Thymus (tissue), 11 donors: ENCODE measurements around the gene ASB14. TPM values are rescaled to one million over a fixed set of nuclear protein-coding genes. Genes with fewer than 3 reads are reported as not detected.

ENCODE experiments used
- DNase-seq, 9 donors: peaks; one replicate each; pipeline ENCODE4 v3.0.0-alpha.2; 2013; ENCODE audit warnings: low spot score in 9 of 9, low read depth in 6 of 9, missing footprints in 1 of 9
- H3K27ac ChIP-seq, 2 donors: one replicate each; pipeline ENCODE4 v1.5.1; 2013; ENCODE audit warnings: control low read depth in 1 of 2, low read depth in 1 of 2, low read length in 1 of 2, mild to moderate bottlenecking in 1 of 2, moderate library complexity in 1 of 2
- H3K27me3 ChIP-seq, 2 donors: one replicate each; pipeline ENCODE4 v1.5.1; 2013; ENCODE audit warnings: low read length in 1 of 2; ENCODE audit not compliant: control insufficient read depth in 2 of 2, insufficient read depth in 1 of 2
- H3K36me3 ChIP-seq, 2 donors: one replicate each; pipeline ENCODE4 v1.5.1; 2013; ENCODE audit warnings: low read length in 1 of 2, mild to moderate bottlenecking in 1 of 2, moderate library complexity in 1 of 2; ENCODE audit not compliant: control insufficient read depth in 2 of 2, insufficient read depth in 2 of 2
- H3K4me1 ChIP-seq, 2 donors: one replicate each; pipeline ENCODE4 v1.5.1; 2013; ENCODE audit warnings: low read length in 2 of 2; ENCODE audit not compliant: control insufficient read depth in 2 of 2, insufficient read depth in 2 of 2
- H3K4me3 ChIP-seq, 2 donors: one replicate each; pipeline ENCODE4 v1.5.1; 2013; ENCODE audit warnings: low read length in 2 of 2, control low read depth in 1 of 2, mild to moderate bottlenecking in 1 of 2
- H3K9me3 ChIP-seq, 2 donors: one replicate each; pipeline ENCODE4 v1.5.1; 2013; ENCODE audit warnings: low read length in 1 of 2, mild to moderate bottlenecking in 1 of 2; ENCODE audit not compliant: control insufficient read depth in 2 of 2, insufficient read depth in 1 of 2
- WGBS: extraction: QIAGEN DNeasy Blood & Tissue Kit; methylation state at CpG from one replicate; pipeline ENCODE4 v1.1.7; 2013; 5-methylcytosine and 5-hydroxymethylcytosine counted together
- polyA plus RNA-seq: library from polyadenylated mRNA; stranded (reverse); fragments of 200-250 nt; gene quantifications from one replicate; pipeline ENCODE4 v1.2.3, GENCODE V29; 2013
- total RNA-seq: library from RNA; stranded (reverse); fragments of 120-200 nt; gene quantifications from one replicate; pipeline ENCODE4 v1.2.4, GENCODE V29; 2013
- donor health status: healthy.

ASB14 gene
- total and polyA plus RNA-seq, 2 donors = not detected

- peaks cover 0 to 10% of the 10 kb centered on the region in 2 donors for H3K36me3 ChIP-seq
Measured at GRCh38 chr3:57275393-57275792, 17.1 kb downstream of the ASB14 start.

GRCh38 chr3:57274845-57275244, 17.6 kb downstream of the ASB14 start:
- peaks cover 0 to 14% of the 10 kb centered on the region in 2 donors for H3K36me3 ChIP-seq
- H3K9me3 ChIP-seq = peaks cover 0 to 5% of the 10 kb centered on the region in 2 donors
- H3K4me3 ChIP-seq = no peak overlapping the region
- 97% methylated on average over 6 of the region's 6 CpGs for WGBS
- DNase-seq = no peak
- H3K4me1 ChIP-seq = no peaks in the 10 kb centered on the region
- no peak overlapping the region for H3K27ac ChIP-seq
- H3K27me3 ChIP-seq = no peaks in the 10 kb centered on the region

More at GRCh38 chr3:57275393-57275792, 17.1 kb downstream of the ASB14 start:
- 97% methylated on average over 2 of the region's 2 CpGs for WGBS
- H3K4me1 ChIP-seq = no peaks in the 10 kb centered on the region
- no peak for DNase-seq
- no peak overlapping the region for H3K4me3 ChIP-seq
- H3K9me3 ChIP-seq = peaks cover 0 to 6% of the 10 kb centered on the region in 2 donors
- no peak overlapping the region for H3K27ac ChIP-seq
- H3K27me3 ChIP-seq = no peaks in the 10 kb centered on the region

GRCh38 chr3:57268416-57268815, 24.1 kb downstream of the ASB14 start:
- H3K36me3 ChIP-seq = peaks cover 13 to 35% of the 10 kb centered on the region in 2 donors
- 98% methylated on average over 1 of the region's 1 CpG for WGBS
- H3K4me1 ChIP-seq = no peaks in the 10 kb centered on the region

GRCh38 chr3:57261929-57262328, 30.6 kb downstream of the ASB14 start:
- Histone ChIP-seq H3K4me3 (no peak overlapping the region), H3K36me3 (peaks cover 16 to 46% of the 10 kb centered on the region in 2 donors), H3K9me3 (no peaks in the 10 kb centered on the region), H3K27me3 (no peaks in the 10 kb centered on the region), H3K4me1 (no peaks in the 10 kb centered on the region), H3K27ac (no peak overlapping the region)
- no peak for DNase-seq
- 98% methylated on average over 3 of the region's 3 CpGs for WGBS

More at GRCh38 chr3:57268416-57268815, 24.1 kb downstream of the ASB14 start:
- Histone ChIP-seq H3K27me3 (no peaks in the 10 kb centered on the region), H3K27ac (no peak overlapping the region), H3K4me3 (no peak overlapping the region), H3K9me3 (no peaks in the 10 kb centered on the region)
- DNase-seq = no peak

- no peaks in the 10 kb centered on the region for H3K27me3 ChIP-seq
- no peak for DNase-seq
- H3K36me3 ChIP-seq = peaks cover 16 to 45% of the 10 kb centered on the region in 2 donors
- no peaks in the 10 kb centered on the region for H3K9me3 ChIP-seq
- H3K4me3 ChIP-seq = no peak overlapping the region
- H3K4me1 ChIP-seq = no peaks in the 10 kb centered on the region
- 100% methylated on average over 4 of the region's 4 CpGs for WGBS
- H3K27ac ChIP-seq = no peak overlapping the region
Measured at GRCh38 chr3:57261119-57261518, 31.4 kb downstream of the ASB14 start.

GRCh38 chr3:57257678-57258077, 34.8 kb downstream of the ASB14 start:
- peaks cover 23 to 51% of the 10 kb centered on the region in 2 donors for H3K36me3 ChIP-seq

GRCh38 chr3:57256844-57257243, 35.6 kb downstream of the ASB14 start:
- H3K36me3 ChIP-seq = peaks cover 24 to 56% of the 10 kb centered on the region in 2 donors
- no peaks in the 10 kb centered on the region for H3K9me3 ChIP-seq
- no peaks in the 10 kb centered on the region for H3K4me1 ChIP-seq
- no peak overlapping the region for H3K4me3 ChIP-seq
- H3K27me3 ChIP-seq = no peaks in the 10 kb centered on the region
- H3K27ac ChIP-seq = no peak overlapping the region
- DNase-seq = no peak
- 97% methylated on average over 3 of the region's 3 CpGs for WGBS

More at GRCh38 chr3:57257678-57258077, 34.8 kb downstream of the ASB14 start:
- Histone ChIP-seq H3K27me3 (no peaks in the 10 kb centered on the region), H3K27ac (no peak overlapping the region), H3K4me1 (no peaks in the 10 kb centered on the region), H3K9me3 (no peaks in the 10 kb centered on the region), H3K4me3 (no peak overlapping the region)
- DNase-seq = no peak

GRCh38 chr3:57252404-57252803, 40.1 kb downstream of the ASB14 start:
- H3K36me3 ChIP-seq = peaks cover 30 to 32% of the 10 kb centered on the region in 2 donors

GRCh38 chr3:57244946-57245345, 47.5 kb downstream of the ASB14 start:
- over 99% methylated on average over 2 of the region's 2 CpGs for WGBS
- no peak for DNase-seq
- peaks cover 19 to 53% of the 10 kb centered on the region in 2 donors for H3K36me3 ChIP-seq

More at GRCh38 chr3:57252404-57252803, 40.1 kb downstream of the ASB14 start:
- H3K4me1 ChIP-seq = no peaks in the 10 kb centered on the region
- WGBS = 93% methylated on average over 1 of the region's 1 CpG
- no peak overlapping the region for H3K4me3 ChIP-seq
- no peaks in the 10 kb centered on the region for H3K27me3 ChIP-seq
- no peak overlapping the region for H3K27ac ChIP-seq
- no peak for DNase-seq
- no peaks in the 10 kb centered on the region for H3K9me3 ChIP-seq

More at GRCh38 chr3:57244946-57245345, 47.5 kb downstream of the ASB14 start:
- H3K4me1 ChIP-seq = no peaks in the 10 kb centered on the region
- H3K9me3 ChIP-seq = no peaks in the 10 kb centered on the region
- H3K27me3 ChIP-seq = no peaks in the 10 kb centered on the region
- H3K27ac ChIP-seq = no peak overlapping the region
- H3K4me3 ChIP-seq = no peak overlapping the region
